SK-N-SH treated with all-trans-retinoic acid at 6 μM for 48 hours (cell line): ENCODE results near the gene PDZK1IP1.

Experiments
- ATAC-seq: fragments of 200-7000 bp; cut with Tn5 transposase; 3 replicates; pipeline ENCODE4 v1.9.1; 2020; ENCODE audit warnings: mild to moderate bottlenecking, moderate library complexity
- ARNTL ChIP-seq: fragments of 450-650 bp; formaldehyde crosslinking; IDR thresholded peaks from 2 replicates; pipeline ENCODE4 v1.5.0; 2020; ENCODE audit warnings: low read depth, mild to moderate bottlenecking, moderate library complexity, borderline replicate concordance
- BACH2 ChIP-seq: fragments of 250-450 bp; sonication (Bioruptor Pico); IDR thresholded peaks from 2 replicates; pipeline ENCODE4 v1.9.0; 2021; ENCODE audit warnings: mild to moderate bottlenecking, borderline replicate concordance
- CREB5 ChIP-seq: fragments of 250-450 bp; sonication (Bioruptor Pico); IDR thresholded peaks from 2 replicates; pipeline ENCODE4 v1.5.1; 2020; ENCODE audit warnings: low read depth, mild to moderate bottlenecking, moderate library complexity
- CSRNP3 ChIP-seq: fragments of 250-450 bp; sonication (Bioruptor Pico); IDR thresholded peaks from 2 replicates; pipeline ENCODE4 v1.5.1; 2021; ENCODE audit warnings: mild to moderate bottlenecking, moderate library complexity
- ESRRG ChIP-seq: fragments of 250-450 bp; sonication (Bioruptor Pico); IDR thresholded peaks from 2 replicates; pipeline ENCODE4 v1.6.1; 2021; ENCODE audit warnings: mild to moderate bottlenecking
- GLIS3 ChIP-seq: fragments of 250-450 bp; sonication (Bioruptor Pico); IDR thresholded peaks from 2 replicates; pipeline ENCODE4 v1.5.0; 2020; ENCODE audit warnings: mild to moderate bottlenecking, moderate library complexity
- ISL1 ChIP-seq: fragments of 250-450 bp; sonication (Bioruptor Pico); IDR thresholded peaks from 2 replicates; pipeline ENCODE4 v2.1.2; 2022; ENCODE audit warnings: mild to moderate bottlenecking, moderate library complexity
- OSR1 ChIP-seq: fragments of 250-450 bp; sonication (Bioruptor Pico); IDR thresholded peaks from 2 replicates; pipeline ENCODE4 v1.8.0; 2022; ENCODE audit warnings: moderate library complexity, mild to moderate bottlenecking, inconsistent platforms
- PATZ1 ChIP-seq: fragments of 250-450 bp; sonication (Bioruptor Pico); IDR thresholded peaks from 2 replicates; pipeline ENCODE4 v1.8.0; 2020; ENCODE audit warnings: mild to moderate bottlenecking, moderate library complexity, borderline replicate concordance
- POU6F1 ChIP-seq: fragments of 250-450 bp; sonication (Bioruptor Pico); IDR thresholded peaks from 2 replicates; pipeline ENCODE4 v1.8.0; 2021; ENCODE audit warnings: low read depth, mild to moderate bottlenecking, moderate library complexity, borderline replicate concordance
- PPARA ChIP-seq: fragments of 250-450 bp; sonication (Bioruptor Pico); IDR thresholded peaks from 2 replicates; pipeline ENCODE4 v1.5.0; 2020; ENCODE audit warnings: mild to moderate bottlenecking, borderline replicate concordance
- RARB ChIP-seq: fragments of 250-450 bp; sonication (Bioruptor Pico); IDR thresholded peaks from 2 replicates; pipeline ENCODE4 v1.8.0; 2021; ENCODE audit warnings: mild to moderate bottlenecking, moderate library complexity
- SNAI2 ChIP-seq: fragments of 250-450 bp; sonication (Bioruptor Pico); IDR thresholded peaks from 2 replicates; pipeline ENCODE4 v1.5.0; 2020; ENCODE audit warnings: mild to moderate bottlenecking, moderate library complexity
- TOX ChIP-seq: fragments of 250-450 bp; sonication (Bioruptor Pico); IDR thresholded peaks from 2 replicates; pipeline ENCODE4 v1.8.0; 2021; ENCODE audit warnings: mild to moderate bottlenecking, moderate library complexity, borderline replicate concordance
- TSHZ2 ChIP-seq: fragments of 250-450 bp; sonication (Bioruptor Pico); IDR thresholded peaks from 2 replicates; pipeline ENCODE4 v1.5.0; 2020; ENCODE audit warnings: mild to moderate bottlenecking, moderate library complexity
- ZC3H10 ChIP-seq: fragments of 250-450 bp; sonication (Bioruptor Pico); IDR thresholded peaks from 2 replicates; pipeline ENCODE4 v1.5.1; 2021; ENCODE audit warnings: mild to moderate bottlenecking, moderate library complexity
- ZFP3 ChIP-seq: fragments of 250-450 bp; sonication (Bioruptor Pico); IDR thresholded peaks from 2 replicates; pipeline ENCODE4 v1.5.0; 2020; ENCODE audit warnings: mild to moderate bottlenecking, moderate library complexity
- ZNF70 ChIP-seq: fragments of 450-650 bp; formaldehyde crosslinking; IDR thresholded peaks from 2 replicates; pipeline ENCODE4 v1.5.0; 2020; ENCODE audit warnings: mild to moderate bottlenecking, moderate library complexity
- ZNF8 ChIP-seq: fragments of 450-650 bp; formaldehyde crosslinking; IDR thresholded peaks from 2 replicates; pipeline ENCODE4 v1.5.0; 2020; ENCODE audit warnings: mild to moderate bottlenecking, moderate library complexity

PDZK1IP1 gene

GRCh38 chr1:47184822-47185677, 4.8 kb downstream of the PDZK1IP1 start:
- ATAC-seq, result no peak; the same call in 1 of the 3 replicates
- no peak for TF ChIP-seq TOX

- TF ChIP-seq CREB5 (CRISPR knock-in tag), result no peak
- no peak for TF ChIP-seq ARNTL (CRISPR knock-in tag)
- TF ChIP-seq RARB, result no peak
- no peak for TF ChIP-seq ZNF70
- TF ChIP-seq TSHZ2, result no peak
- no peak for TF ChIP-seq OSR1 (CRISPR knock-in tag)
- TF ChIP-seq GLIS3 (CRISPR knock-in tag), result no peak
- no peak for TF ChIP-seq PATZ1 (CRISPR knock-in tag)
- TF ChIP-seq SNAI2 (CRISPR knock-in tag), result no peak
- TF ChIP-seq ZFP3 (CRISPR knock-in tag), result no peak
- TF ChIP-seq POU6F1 (CRISPR knock-in tag), result no peak
- no peak for TF ChIP-seq CSRNP3 (CRISPR knock-in tag)
- no peak for TF ChIP-seq ZC3H10 (CRISPR knock-in tag)
- no peak for TF ChIP-seq ZNF8
- no peak for TF ChIP-seq PPARA (CRISPR knock-in tag)
- no peak for TF ChIP-seq TOX
- TF ChIP-seq ESRRG (CRISPR knock-in tag), result no peak
- TF ChIP-seq BACH2 (CRISPR knock-in tag), result no peak
- TF ChIP-seq ISL1 (CRISPR knock-in tag), result no peak
- ATAC-seq, result no peak
These were observed 5.6 kb downstream of the PDZK1IP1 start for GRCh38 chr1:47184090-47184821.

- ATAC-seq, result no peak
- TF ChIP-seq ZC3H10 (CRISPR knock-in tag) (no peak), PPARA (CRISPR knock-in tag) (no peak), RARB (no peak), PATZ1 (CRISPR knock-in tag) (no peak), ESRRG (CRISPR knock-in tag) (no peak)
These were observed 6.3 kb downstream of the PDZK1IP1 start for GRCh38 chr1:47183308-47184089.
